ENCODE measurements around the gene DUSP2. TPM values are rescaled to one million over a fixed set of nuclear protein-coding genes. Genes with fewer than 3 reads are reported as not detected.

DUSP2 gene
- total and polyA plus RNA-seq, 10 of the 15 experiments (the other 5 are each of a cell fraction or from before 2014, with no cell fraction given) = 9.7 to 212 (median 57.2) TPM

GRCh38 chr2:96156926-96157648, 11.8 kb upstream of the DUSP2 start (continued):
- TF ChIP-seq HSF1 (IDR thresholded peaks at IDR 0.05; ENCODE audit: low read depth, low read length) (no peak), MYB (IDR thresholded peaks at IDR 0.05; ENCODE audit: borderline replicate concordance, low read depth, low read length) (no peak), CBFB (IDR thresholded peaks at IDR 0.05; ENCODE audit: low read depth) (no peak), USF2 (IDR thresholded peaks at IDR 0.05; ENCODE audit: borderline replicate concordance, low read depth, low read length) (no peak), CBX3 (IDR thresholded peaks at IDR 0.05; ENCODE audit: borderline replicate concordance, low read depth) (no peak), NR2F1 (conservative IDR thresholded peaks at IDR 0.05) (no peak), EED (IDR thresholded peaks at IDR 0.05; ENCODE audit: low read depth) (no peak; the same call in 1 of the 2 replicates), RCOR1 (conservative IDR thresholded peaks at IDR 0.05; ENCODE audit: low read depth, low read length) (0 out of 2 replicates have a peak, but pooled peaks have one; percentile 36), RAD21 (IDR thresholded peaks at IDR 0.05; ENCODE audit: insufficient read depth, low read depth, low read length) (no peak), PAX8 (IDR thresholded peaks at IDR 0.05) (no peak), STAT1 (conservative IDR thresholded peaks at IDR 0.05) (no peak), PKNOX1 (IDR thresholded peaks at IDR 0.05) (peak; percentile 44; the same call in 1 of the 2 replicates), FOXK2 (IDR thresholded peaks at IDR 0.05) (no peak), CUX1 (IDR thresholded peaks at IDR 0.05; ENCODE audit: insufficient replicate concordance, low read depth, low read length) (peak; percentile 97), BRCA1 (IDR thresholded peaks at IDR 0.05; ENCODE audit: low read depth, low read length) (no peak), ZNF274 (IDR thresholded peaks at IDR 0.05; ENCODE audit: insufficient read depth, insufficient read length) (no peak), REST (IDR thresholded peaks at IDR 0.05; ENCODE audit: low read depth, low read length) (no peak), TAF1 (IDR thresholded peaks at IDR 0.05; ENCODE audit: borderline replicate concordance, low read depth, low read length) (no peak)

All from GM12878 (cell line).